ENCODE results near the gene RAD51B. TPM values are rescaled to one million over a fixed set of nuclear protein-coding genes. Genes with fewer than 3 reads are reported as not detected.
"Not testable (repeated sequence)": the region's sequence is repeated elsewhere in the genome, so short reads cannot be mapped to it uniquely, and the experiment has no call there.

Gene RAD51B
- polyA plus RNA-seq, 1 experiment: 6.6 TPM

- POLR2A ChIA-PET: no interaction called here
- no peak for DNase-seq (ENCODE audit: low read depth, low spot score)
- CTCF ChIA-PET: no interaction called here
Observed at GRCh38 chr14:68285421-68286179, 466.0 kb downstream of the RAD51B start.

GRCh38 chr14:68286667-68287066 lies 467.1 kb downstream of the RAD51B start:
- Histone ChIP-seq H3K27ac (ENCODE audit: low read depth, low read length) (no peak overlapping the region), H3K4me3 (ENCODE audit: low read depth, low read length) (no peak overlapping the region), H3K27me3 (ENCODE audit: control insufficient read depth, insufficient read depth, low read length) (no peaks in the 10 kb centered on the region), H3K9me3 (ENCODE audit: control insufficient read depth, insufficient read depth, low read length) (no peaks in the 10 kb centered on the region)
- CTCF ChIA-PET: no interaction called here
- TF ChIP-seq CTCF (IDR thresholded peaks at IDR 0.05; ENCODE audit: low read depth, low read length): no peak
- no peak for DNase-seq (ENCODE audit: low read depth, low spot score)
- POLR2A ChIA-PET: no interaction called here

More at GRCh38 chr14:68285421-68286179, 466.0 kb downstream of the RAD51B start:
- Histone ChIP-seq H3K4me3 (ENCODE audit: low read depth, low read length) (no peak overlapping the region), H3K27me3 (ENCODE audit: control insufficient read depth, insufficient read depth, low read length) (no peaks in the 10 kb centered on the region), H3K9me3 (ENCODE audit: control insufficient read depth, insufficient read depth, low read length) (no peaks in the 10 kb centered on the region), H3K27ac (ENCODE audit: low read depth, low read length) (no peak overlapping the region)
- TF ChIP-seq CTCF (IDR thresholded peaks at IDR 0.05; ENCODE audit: low read depth, low read length): no peak

GRCh38 chr14:68289452-68289851 lies 469.9 kb downstream of the RAD51B start:
- POLR2A ChIA-PET; H3K27ac ChIP-seq (ENCODE audit: low read depth, low read length); H3K4me3 ChIP-seq (ENCODE audit: low read depth, low read length); H3K9me3 ChIP-seq (ENCODE audit: control insufficient read depth, insufficient read depth, low read length); H3K27me3 ChIP-seq (ENCODE audit: control insufficient read depth, insufficient read depth, low read length); DNase-seq (ENCODE audit: low read depth, low spot score): not testable (repeated sequence)
- CTCF ChIA-PET: interaction anchor here (0.7 kb wide), 1 partner anchor 281 kb away, joined by 3 read pairs; no protein-coding TSS in a partner anchor

- H3K27ac ChIP-seq (ENCODE audit: low read depth, low read length): no peak overlapping the region
- H3K4me3 ChIP-seq (ENCODE audit: low read depth, low read length): no peak overlapping the region
- ChIA-PET POLR2A (no interaction called here), CTCF (no interaction called here)
- no peaks in the 10 kb centered on the region for H3K9me3 ChIP-seq (ENCODE audit: control insufficient read depth, insufficient read depth, low read length)
- H3K27me3 ChIP-seq (ENCODE audit: control insufficient read depth, insufficient read depth, low read length): no peaks in the 10 kb centered on the region
- TF ChIP-seq CTCF (IDR thresholded peaks at IDR 0.05; ENCODE audit: low read depth, low read length): no peak
- no peak for DNase-seq (ENCODE audit: low read depth, low spot score)
Observed at GRCh38 chr14:68291820-68292219, 472.2 kb downstream of the RAD51B start.

GRCh38 chr14:68292441-68293215 lies 473.0 kb downstream of the RAD51B start:
- CTCF ChIA-PET: no interaction called here
- POLR2A ChIA-PET: interaction anchor here (1.4 kb wide), 1 partner anchor 21 kb away, joined by 3 read pairs; no protein-coding TSS in a partner anchor

More at GRCh38 chr14:68292441-68293215, 473.0 kb downstream of the RAD51B start:
- TF ChIP-seq CTCF (IDR thresholded peaks at IDR 0.05; ENCODE audit: low read depth, low read length): no peak
- no peak for DNase-seq (ENCODE audit: low read depth, low spot score)
- Histone ChIP-seq H3K27ac (ENCODE audit: low read depth, low read length) (no peak overlapping the region), H3K9me3 (ENCODE audit: control insufficient read depth, insufficient read depth, low read length) (no peaks in the 10 kb centered on the region), H3K4me3 (ENCODE audit: low read depth, low read length) (no peak overlapping the region), H3K27me3 (ENCODE audit: control insufficient read depth, insufficient read depth, low read length) (no peaks in the 10 kb centered on the region)

Measured in AG04450 (cell line).